ENCODE measurements around the gene CFAP97D2. TPM values are rescaled to one million over a fixed set of nuclear protein-coding genes. Genes with fewer than 3 reads are reported as not detected.

The CFAP97D2 gene
- total and polyA plus RNA-seq, 2 of the 13 experiments (the other 11 are each of a cell fraction or from before 2014, with no cell fraction given), result not detected

DNA sequence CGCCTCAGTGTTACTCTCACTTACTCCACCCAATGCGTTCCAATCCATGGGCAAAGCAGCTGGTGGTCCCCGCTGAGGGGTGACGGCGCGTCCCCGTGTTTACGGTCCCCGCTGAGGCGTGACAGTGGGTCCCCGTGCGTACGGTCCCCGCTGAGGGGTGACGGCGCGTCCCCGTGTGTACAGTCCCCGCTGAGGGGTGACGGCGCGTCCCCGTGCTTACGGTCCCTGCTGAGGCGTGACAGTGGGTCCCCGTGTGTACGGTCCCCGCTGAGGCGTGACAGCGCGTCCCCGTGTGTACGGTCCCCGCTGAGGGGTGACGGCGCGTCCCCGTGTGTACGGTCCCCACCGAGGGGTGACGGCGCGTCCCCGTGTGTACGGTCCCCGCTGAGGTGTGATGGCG is 19.5 kb downstream of the CFAP97D2 start:
- Histone ChIP-seq H2AFZ (ENCODE audit: low read length) (no peak overlapping the region), H3K27me3 (ENCODE audit: control insufficient read depth in 1 of 2, insufficient read depth in 2 of 2, low read length in 2 of 2) (peaks cover 1 to 20% of the 10 kb centered on the region in 2 experiments; a peak in 3 of 5 replicates), H4K20me1 (ENCODE audit: insufficient read depth, low read length) (no peaks in the 10 kb centered on the region), H3K9ac (ENCODE audit: insufficient read depth, low read depth, low read length) (no peak overlapping the region), H3K36me3 (replicated peaks in 1 of 2; ENCODE audit: control insufficient read depth in 1 of 2, insufficient read depth in 2 of 2, low read length in 2 of 2) (no peaks in the 10 kb centered on the region), H3K4me1 (ENCODE audit: insufficient read depth, low read length) (no peaks in the 10 kb centered on the region), H3K4me3 (replicated peaks in 1 of 3; ENCODE audit: insufficient read depth in 1 of 3, low read depth in 2 of 3, low read length in 3 of 3) (no peak overlapping the region), H3K9me3 (ENCODE audit: low read length) (no peaks in the 10 kb centered on the region), H3K27ac (ENCODE audit: extremely low read length, insufficient read depth, low read length) (no peak overlapping the region), H3K79me2 (ENCODE audit: insufficient read depth, low read length) (no peaks in the 10 kb centered on the region), H3K4me2 (ENCODE audit: low read depth, low read length) (no peak overlapping the region)
- ChIA-PET POLR2A (no interaction called here), CTCF (ENCODE audit: low intra/inter-chr PET ratio, low total read pairs) (no interaction called here)
- ATAC-seq (no peak), FAIRE-seq (no peak), DNase-seq (ENCODE audit: low spot score) (no peak)
- no TSS peak for BruUV-seq (replicated peaks)
- in situ Hi-C loops (cut with HindIII; ENCODE audit: extremely low pct_ligation_motif_present, low pct_unique_long_range_greater_than_20kb) (no loop called here), intact Hi-C loops (cut with micrococcal nuclease; ENCODE audit: unreplicated experiment) (no loop called here)
- 100% methylated on average over 2 of the region's 47 CpGs for WGBS (ENCODE audit: low lambda C conversion rate)
- no peak for TF ChIP-seq EEA1 (CRISPR knock-in tag; IDR thresholded peaks at IDR 0.05; ENCODE audit: borderline replicate concordance)
- no peak for TF ChIP-seq RXRB (CRISPR knock-in tag; IDR thresholded peaks at IDR 0.05; ENCODE audit: borderline replicate concordance)
- TF ChIP-seq ARHGAP35 (CRISPR knock-in tag; IDR thresholded peaks at IDR 0.05; ENCODE audit: borderline replicate concordance), result no peak
- TF ChIP-seq, protein P1, sequence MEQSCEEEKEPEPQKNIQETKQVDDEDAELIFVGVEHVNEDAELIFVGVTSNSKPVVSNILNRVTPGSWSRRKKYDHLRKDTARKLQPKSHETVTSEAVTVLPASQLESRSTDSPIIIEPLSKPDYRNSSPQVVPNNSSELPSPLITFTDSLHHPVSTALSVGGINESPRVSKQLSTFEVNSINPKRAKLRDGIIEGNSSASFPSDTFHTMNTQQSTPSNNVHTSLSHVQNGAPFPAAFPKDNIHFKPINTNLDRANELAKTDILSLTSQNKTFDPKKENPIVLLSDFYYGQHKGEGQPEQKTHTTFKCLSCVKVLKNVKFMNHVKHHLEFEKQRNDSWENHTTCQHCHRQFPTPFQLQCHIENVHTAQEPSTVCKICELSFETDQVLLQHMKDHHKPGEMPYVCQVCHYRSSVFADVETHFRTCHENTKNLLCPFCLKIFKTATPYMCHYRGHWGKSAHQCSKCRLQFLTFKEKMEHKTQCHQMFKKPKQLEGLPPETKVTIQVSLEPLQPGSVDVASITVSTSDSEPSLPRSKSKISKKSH (CRISPR knock-in tag; IDR thresholded peaks at IDR 0.05; ENCODE audit: borderline replicate concordance), result no peak
- no peak for TF ChIP-seq CBX1 (IDR thresholded peaks at IDR 0.05; ENCODE audit: low read depth)
- no peak for TF ChIP-seq TCF7L2 (IDR thresholded peaks at IDR 0.05; ENCODE audit: low read depth, low read length)
- TF ChIP-seq ZNF781 (CRISPR knock-in tag; IDR thresholded peaks at IDR 0.05; ENCODE audit: borderline replicate concordance, not compliant biosample characterization), result no peak
- TF ChIP-seq, protein P2, sequence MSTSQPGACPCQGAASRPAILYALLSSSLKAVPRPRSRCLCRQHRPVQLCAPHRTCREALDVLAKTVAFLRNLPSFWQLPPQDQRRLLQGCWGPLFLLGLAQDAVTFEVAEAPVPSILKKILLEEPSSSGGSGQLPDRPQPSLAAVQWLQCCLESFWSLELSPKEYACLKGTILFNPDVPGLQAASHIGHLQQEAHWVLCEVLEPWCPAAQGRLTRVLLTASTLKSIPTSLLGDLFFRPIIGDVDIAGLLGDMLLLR (CRISPR knock-in tag; IDR thresholded peaks at IDR 0.05), result no peak
- TF ChIP-seq ZZZ3 (CRISPR knock-in tag; IDR thresholded peaks at IDR 0.05; ENCODE audit: borderline replicate concordance), result no peak
- TF ChIP-seq, protein P3, sequence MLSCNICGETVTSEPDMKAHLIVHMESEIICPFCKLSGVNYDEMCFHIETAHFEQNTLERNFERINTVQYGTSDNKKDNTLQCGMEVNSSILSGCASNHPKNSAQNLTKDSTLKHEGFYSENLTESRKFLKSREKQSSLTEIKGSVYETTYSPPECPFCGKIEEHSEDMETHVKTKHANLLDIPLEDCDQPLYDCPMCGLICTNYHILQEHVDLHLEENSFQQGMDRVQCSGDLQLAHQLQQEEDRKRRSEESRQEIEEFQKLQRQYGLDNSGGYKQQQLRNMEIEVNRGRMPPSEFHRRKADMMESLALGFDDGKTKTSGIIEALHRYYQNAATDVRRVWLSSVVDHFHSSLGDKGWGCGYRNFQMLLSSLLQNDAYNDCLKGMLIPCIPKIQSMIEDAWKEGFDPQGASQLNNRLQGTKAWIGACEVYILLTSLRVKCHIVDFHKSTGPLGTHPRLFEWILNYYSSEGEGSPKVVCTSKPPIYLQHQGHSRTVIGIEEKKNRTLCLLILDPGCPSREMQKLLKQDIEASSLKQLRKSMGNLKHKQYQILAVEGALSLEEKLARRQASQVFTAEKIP (CRISPR knock-in tag; IDR thresholded peaks at IDR 0.05; ENCODE audit: borderline replicate concordance), result no peak
- TF ChIP-seq BCLAF1 (IDR thresholded peaks at IDR 0.05), result no peak
- TF ChIP-seq ZNF652 (CRISPR knock-in tag; IDR thresholded peaks at IDR 0.05; ENCODE audit: borderline replicate concordance, low read depth), result no peak

All from HepG2 (cell line).